HG03520 (cell line): ENCODE data around the gene POLN.

ENCODE experiments used
- ATAC-seq: cut with Tn5 transposase; IDR thresholded peaks from one replicate; pipeline ENCODE4 v1.9.1; 2021; ENCODE audit warnings: mild to moderate bottlenecking, moderate library complexity; ENCODE audit not compliant: unreplicated experiment

The POLN gene

GRCh38 chr4:2252530-2253091 is 10.7 kb upstream of the POLN start:
- ATAC-seq, result no peak

GRCh38 chr4:2251795-2252529 is 10.0 kb upstream of the POLN start:
- ATAC-seq, result no peak

- no peak for ATAC-seq
Observed at GRCh38 chr4:2251073-2251794, 9.3 kb upstream of the POLN start.

GRCh38 chr4:2250357-2251072 is 8.6 kb upstream of the POLN start:
- no peak for ATAC-seq

GRCh38 chr4:2249526-2250356 is 7.8 kb upstream of the POLN start:
- no peak for ATAC-seq

- ATAC-seq, result no peak
Observed at GRCh38 chr4:2248821-2249261, 6.9 kb upstream of the POLN start.

- no peak for ATAC-seq
Observed at GRCh38 chr4:2248044-2248780, 6.3 kb upstream of the POLN start.

- no peak for ATAC-seq
Observed at GRCh38 chr4:2247128-2248043, 5.5 kb upstream of the POLN start.

GRCh38 chr4:2246384-2247127 is 4.6 kb upstream of the POLN start:
- no peak for ATAC-seq

GRCh38 chr4:2245787-2246275 is 3.9 kb upstream of the POLN start:
- ATAC-seq, result no peak

GRCh38 chr4:2245057-2245786 is 3.3 kb upstream of the POLN start:
- ATAC-seq, result no peak

GRCh38 chr4:2243681-2244380 is 1.9 kb upstream of the POLN start:
- no peak for ATAC-seq

- ATAC-seq, result no peak
Observed at GRCh38 chr4:2241003-2241402, 918 bp downstream of the POLN start.

GRCh38 chr4:2236944-2237666 is 4.8 kb downstream of the POLN start:
- no peak for ATAC-seq

- ATAC-seq, result no peak
Observed at GRCh38 chr4:2231082-2231481, 10.8 kb downstream of the POLN start.

GRCh38 chr4:2226261-2226660 is 15.7 kb downstream of the POLN start:
- ATAC-seq, result no peak
